HG03139 (cell line): ENCODE data around the gene PRAMEF20.
"Not testable (repeated sequence)": the region's sequence is repeated elsewhere in the genome, so short reads cannot be mapped to it uniquely, and the experiment has no call there.

Experiments used
- ATAC-seq: cut with Tn5 transposase; IDR thresholded peaks from one replicate; pipeline ENCODE4 v1.9.1; 2021; ENCODE audit not compliant: unreplicated experiment

The PRAMEF20 gene

DNA sequence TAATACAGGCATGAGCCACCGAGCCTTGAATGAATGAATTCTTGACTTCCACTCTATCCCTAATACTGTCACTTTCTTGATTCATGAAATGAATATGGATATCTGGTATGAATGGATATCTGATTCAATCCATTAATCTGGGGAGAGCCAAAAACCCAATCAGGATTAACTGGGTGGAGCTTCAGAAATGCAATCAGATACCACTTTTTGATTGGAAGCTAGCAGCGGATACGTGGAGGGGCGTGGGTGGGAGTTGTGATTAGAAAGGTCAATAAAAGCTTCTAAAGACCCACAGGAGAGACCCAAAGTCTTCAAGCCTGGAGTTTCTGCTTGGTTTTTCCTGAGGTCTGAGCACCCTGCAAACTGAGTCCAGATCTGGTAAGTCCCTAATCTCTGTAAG is at the start of gene PRAMEF20:
PRAMEF20 (plus strand) TSS at position 301 of the 400 bp plus-strand sequence. CDS start 5,905 bp downstream, outside the sequence.
- ATAC-seq, result not testable (repeated sequence)

DNA sequence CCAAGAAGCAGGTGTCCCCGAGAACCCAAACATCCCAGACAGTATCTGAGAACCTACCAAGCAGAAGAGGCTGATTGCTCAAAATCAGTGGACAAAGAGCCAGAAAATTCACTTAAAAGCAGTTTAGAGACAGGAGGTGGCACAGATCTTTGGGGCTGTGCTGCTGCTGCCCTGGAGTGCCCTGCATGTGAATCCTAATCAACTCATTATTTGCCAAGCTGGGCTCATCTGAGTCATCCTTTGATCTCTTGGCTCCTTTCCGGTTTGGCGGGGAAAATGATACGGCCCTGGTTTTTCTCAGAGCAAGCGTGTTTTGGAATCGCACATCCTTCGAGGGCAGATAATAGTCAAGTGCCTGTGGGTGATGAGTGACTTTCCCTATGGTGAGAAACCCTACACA is 47.9 kb upstream of the PRAMEF20 start:
- ATAC-seq, result not testable (repeated sequence)

DNA sequence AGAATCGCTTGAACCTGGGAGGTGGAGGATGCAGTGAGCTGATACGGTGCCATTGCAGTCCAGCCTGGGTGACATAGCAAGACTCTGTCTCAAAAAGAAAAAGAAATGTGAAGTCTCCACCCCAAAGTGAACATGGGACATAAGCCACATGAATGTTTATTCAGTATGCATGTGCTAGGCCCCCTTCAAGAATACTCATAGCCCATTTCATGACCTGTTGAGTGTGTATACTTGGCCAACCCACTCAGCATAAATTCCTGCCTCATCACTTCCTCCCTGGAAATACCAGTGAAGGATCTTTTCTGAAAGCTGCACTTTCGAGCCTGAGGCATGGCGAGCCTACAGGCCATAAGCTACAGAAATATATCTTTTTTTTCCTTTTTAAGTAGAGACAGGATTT is 45.3 kb upstream of the PRAMEF20 start:
- not testable (repeated sequence) for ATAC-seq

DNA sequence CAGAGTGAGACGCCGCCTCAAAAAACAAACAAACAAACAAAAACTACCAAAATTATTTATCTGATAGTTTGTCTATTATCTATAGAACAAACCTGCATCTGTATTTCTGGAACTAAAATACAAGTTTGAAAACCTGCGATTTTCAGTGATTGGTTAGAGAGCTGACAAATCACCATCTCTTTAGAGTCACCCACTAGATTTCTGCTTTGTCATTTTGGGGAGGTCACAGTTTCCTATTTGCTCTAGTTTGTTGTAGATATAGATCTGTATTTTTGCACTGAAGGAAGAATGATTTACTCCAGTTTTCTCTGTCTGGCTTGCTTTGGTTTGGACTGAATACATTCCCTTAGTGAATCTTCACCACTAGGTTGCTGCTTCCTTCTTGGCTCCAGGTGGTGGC is 43.7 kb upstream of the PRAMEF20 start:
- not testable (repeated sequence) for ATAC-seq

DNA sequence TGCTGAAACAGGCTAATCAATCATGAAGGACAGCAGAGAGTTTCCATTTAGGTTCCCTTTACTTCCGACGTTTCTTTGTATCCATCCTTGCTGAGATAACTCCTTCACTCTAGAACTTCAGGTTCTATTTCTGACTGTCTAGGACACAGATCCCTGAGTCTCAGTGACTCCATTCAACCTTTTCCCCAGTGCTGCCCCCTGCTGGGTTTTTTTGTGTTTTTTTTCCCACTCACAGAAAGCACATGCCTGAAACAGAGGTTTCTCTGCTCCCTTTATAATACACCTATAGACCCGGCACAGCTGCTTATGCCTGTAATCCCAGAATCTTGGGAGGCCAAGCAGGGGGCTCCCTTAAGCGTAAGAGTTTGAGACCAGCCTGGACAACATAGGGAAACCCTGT is 41.7 kb upstream of the PRAMEF20 start:
- not testable (repeated sequence) for ATAC-seq

DNA sequence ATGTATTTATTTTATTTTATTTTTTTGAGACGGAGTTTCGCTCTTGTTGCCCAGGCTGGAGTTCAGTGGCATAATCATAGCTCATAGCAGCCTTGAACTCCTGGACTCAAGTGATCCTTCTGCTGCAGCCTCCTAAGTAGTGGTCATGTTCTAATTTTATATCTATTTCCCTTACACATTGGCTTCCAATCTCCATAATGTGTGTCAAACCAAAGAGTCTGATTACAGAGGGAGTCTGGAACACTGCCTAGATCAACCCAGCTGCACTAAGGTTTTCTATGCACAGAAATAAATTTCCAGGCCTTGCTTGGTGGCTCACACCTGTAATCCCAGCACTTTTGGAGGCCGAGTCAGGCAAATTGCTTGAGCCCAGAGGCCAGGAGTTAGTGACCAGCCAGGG is 31.3 kb upstream of the PRAMEF20 start:
- not testable (repeated sequence) for ATAC-seq

DNA sequence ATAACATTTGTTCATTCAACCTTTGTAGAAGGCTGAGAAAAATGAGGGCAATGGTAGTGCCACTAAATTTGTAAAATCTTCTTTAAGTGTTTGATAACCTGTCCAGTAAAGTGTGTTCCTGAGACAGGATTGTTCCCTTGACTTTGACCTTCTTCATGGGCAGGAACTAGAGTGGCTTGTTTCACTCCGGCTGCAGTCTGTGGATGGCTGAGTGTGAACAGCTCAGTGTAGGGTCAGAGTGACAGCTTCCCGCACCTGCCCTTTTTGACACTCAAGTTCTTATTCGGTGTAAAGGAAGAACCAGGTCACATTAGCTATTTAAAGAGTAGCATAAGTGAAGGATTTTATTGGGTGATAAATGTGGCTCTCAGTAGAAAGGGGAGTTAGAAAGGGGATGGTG is 29.9 kb upstream of the PRAMEF20 start:
- ATAC-seq, result not testable (repeated sequence)

DNA sequence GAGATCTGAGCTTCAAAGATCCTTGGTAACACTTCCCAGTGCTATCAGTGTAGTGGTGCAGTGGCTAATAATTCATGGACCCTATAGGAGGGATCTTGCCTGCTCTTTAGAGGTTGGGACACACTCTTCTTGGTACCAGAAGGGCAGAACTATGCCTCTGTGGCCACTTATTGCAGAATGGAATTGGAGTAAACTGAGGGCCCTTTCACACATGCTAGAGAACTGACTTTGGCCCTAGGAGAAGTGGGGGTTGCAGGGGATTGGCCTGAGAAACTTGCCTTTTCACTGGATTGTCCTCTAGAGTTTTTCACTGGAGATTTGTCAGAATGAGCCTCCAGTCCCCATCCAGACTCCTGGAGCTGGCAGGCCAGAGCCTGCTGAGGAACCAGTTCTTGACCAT is 20.9 kb upstream of the PRAMEF20 start, which contains the start of gene PRAMEF17:
PRAMEF17 (plus strand) TSS at position 301 of the 400 bp plus-strand sequence; CDS start at position 327, 26 bp downstream.
- not testable (repeated sequence) for ATAC-seq

DNA sequence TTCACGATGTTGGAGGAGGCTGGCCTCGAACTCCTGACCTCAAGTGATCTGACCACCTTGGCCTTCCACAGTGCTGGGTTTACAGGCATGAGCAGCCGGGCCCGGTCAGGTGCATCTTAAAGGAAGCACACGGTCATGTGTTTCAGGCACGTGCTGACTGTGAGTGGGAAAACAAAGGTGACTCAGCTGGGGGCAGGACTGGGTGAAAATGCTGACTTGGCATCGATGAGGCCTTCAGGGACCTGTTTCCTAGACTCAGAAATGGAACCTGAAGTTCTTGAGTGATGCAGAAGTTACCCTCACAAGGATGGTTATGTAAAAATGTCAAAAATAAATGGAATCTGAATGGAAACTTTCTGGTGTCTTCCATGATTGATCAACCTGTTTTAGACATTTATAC is 17.2 kb upstream of the PRAMEF20 start:
- ATAC-seq, result not testable (repeated sequence)

DNA sequence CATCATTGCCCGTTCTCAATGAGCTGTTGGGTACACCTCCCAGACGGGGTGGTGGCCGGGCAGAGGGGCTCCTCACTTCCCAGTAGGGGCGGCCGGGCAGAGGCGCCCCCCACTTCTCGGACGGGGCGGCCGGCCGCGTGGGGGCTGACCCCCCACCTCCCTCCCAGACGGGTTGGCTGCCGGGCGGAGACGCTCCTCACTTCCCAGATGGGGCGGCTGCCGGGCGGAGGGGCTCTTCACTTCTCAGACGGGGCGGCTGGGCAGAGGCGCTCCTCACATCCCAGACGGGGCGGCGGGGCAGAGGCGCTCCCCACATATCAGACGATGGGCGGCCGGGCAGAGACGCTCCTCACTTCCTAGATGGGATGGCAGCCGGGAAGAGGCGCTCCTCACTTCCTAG is 15.5 kb upstream of the PRAMEF20 start:
- not testable (repeated sequence) for ATAC-seq

DNA sequence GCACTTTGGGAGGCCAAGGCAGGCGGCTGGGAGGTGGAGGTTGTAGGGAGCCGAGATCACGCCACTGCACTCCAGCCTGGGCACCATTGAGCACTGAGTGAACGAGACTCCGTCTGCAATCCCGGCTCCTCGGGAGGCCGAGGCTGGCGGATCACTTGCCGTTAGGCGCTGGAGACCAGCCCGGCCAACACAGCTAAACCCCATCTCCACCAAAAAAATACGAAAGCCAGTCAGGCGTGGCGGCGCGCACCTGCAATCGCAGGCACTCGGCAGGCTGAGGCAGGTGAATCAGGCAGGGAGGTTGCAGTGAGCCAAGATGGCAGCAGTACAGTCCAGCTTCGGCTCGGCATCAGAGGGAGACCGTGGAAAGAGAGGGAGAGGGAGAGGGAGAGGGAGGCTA is 14.9 kb upstream of the PRAMEF20 start:
- not testable (repeated sequence) for ATAC-seq

DNA sequence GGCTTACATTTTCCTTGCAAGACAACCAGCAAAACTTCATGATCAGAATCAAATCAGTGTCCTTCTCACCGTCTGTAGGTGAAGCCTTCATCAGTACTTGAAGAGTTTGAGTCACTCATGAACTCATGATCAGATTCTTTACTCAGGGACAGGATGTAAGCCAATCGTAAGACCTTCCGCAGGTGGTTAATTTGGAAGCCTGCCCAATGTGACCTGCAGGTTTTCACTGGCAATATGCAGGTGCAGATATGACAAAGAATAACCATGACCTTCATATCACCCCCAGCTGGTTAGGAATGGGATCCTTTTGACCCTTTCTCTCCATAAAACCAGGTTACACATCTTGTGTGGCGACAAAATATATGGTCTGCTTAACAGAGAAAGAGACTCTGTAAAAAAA is 2.4 kb upstream of the PRAMEF20 start:
- no peak for ATAC-seq

DNA sequence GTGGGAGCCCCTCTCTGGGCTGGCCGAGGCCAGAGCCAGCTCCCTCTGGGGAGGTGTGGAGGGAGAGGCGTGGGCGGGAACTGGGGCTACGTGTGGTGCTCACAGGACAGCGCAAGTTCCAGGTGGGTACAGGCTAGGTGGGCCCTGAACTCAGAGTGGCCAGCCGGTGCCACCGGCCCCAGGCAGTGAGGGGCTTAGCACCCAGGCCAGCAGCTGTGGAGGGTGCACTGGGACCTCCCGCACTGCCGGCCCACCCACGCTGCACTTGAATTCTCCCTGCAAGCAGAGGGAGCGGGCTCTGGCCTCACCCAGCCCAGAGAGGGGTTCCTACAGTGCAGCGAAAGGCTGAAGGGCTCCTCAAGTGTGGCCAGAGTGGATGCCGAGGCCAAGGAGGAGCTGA is 20.2 kb downstream of the PRAMEF20 start:
- no peak for ATAC-seq

DNA sequence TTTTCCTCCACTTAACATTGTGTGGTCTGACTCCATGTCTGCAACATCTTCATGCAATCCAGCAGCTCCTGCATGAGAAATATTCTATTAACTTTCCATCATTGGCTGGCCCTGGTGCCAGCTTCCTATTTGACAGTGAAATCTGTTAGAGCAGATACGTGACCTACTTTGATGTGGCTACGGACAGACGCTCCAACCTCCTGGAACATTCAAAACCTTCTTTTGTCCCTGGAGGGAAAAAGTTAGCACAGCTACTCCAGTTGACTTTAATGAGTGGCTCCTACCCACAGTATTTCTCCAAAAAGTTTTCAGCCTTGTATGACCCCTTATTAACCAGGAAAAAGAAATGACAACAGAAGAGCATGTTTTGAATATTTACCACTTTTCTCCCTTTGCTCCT is 22.0 kb downstream of the PRAMEF20 start:
- no peak for ATAC-seq

DNA sequence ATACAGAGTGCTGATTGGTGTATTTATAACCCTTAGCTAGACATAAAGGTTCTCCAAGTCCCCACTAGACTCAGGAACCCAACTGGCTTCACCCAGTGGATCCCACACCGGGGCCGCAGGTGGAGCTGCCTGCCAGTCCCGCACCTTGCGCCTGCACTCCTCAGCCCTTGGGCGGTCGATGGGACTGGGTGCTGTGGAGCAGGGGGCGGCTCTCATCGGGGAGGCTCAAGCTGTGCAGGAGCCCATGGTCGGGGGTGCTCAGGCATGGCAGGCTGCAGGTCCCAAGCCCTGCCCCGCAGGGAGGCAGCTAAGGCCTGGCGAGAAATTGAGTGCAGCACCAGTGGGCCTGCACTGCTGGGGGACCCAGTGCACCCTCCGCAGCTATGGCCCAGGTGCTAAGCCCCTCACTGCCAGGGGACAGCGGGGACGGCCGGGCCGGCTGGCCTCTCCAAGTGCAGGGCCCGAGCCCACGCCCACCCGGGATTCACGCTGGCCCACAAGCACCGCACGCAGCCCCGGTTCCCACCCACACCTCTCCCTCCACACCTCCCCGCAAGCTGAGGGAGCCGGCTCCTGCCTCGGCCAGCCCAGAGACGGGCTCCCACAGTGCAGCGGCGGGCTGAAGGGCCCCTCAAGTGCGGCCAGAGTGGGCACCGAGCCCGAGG is 23.6 kb downstream of the PRAMEF20 start:
- ATAC-seq, result not testable (repeated sequence)

DNA sequence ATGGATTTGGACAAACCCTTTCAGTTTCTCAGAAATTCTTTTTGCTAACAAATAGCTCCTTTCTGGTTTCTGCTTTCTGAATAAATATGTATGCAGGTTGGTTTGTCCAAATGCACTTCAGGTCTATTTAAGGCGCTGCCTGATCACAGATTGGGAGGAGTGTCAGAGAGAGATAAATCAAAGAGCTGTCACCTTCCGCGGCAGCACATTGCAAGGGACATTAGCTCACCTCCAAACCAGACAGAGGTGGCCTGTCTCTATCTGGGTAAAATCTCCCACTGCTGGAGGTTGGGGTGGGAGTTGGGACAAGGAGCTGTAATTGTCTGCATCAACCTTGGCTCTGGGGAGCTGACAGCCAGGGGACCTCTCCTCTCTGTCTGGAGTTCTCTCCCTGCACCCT is 25.2 kb downstream of the PRAMEF20 start:
- no peak for ATAC-seq

DNA sequence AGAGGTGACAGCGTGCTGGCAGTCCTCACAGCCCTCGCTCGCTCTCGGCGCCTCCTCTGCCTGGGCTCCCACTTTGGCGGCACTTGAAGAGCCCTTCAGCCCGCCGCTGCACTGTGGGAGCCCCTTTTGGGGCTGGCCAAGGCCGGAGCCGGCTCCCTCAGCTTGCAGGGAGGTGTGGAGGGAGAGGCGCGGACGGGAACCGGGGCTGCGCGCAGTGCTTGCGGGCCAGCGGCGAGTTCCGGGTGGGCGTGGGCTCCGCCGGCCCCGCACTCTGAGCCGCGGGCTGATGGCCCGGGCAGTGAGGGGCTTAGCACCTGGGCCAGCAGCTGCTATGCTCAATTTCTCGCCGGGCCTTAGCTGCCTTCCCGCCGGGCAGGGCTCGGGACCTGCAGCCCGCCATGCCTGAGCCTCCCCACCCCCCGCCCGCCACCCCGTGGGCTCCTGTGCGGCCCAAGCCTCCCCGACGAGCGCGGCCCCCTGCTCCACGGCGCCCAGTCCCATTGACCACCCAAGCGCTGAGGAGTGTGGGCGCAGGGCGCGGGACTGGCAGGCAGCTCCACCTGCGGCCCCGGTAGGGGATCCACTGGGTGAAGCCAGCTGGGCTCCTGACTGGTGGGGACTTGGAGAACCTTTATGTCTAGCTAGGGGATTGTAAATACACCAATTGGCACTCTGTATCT is 29.0 kb downstream of the PRAMEF20 start:
- ATAC-seq, result not testable (repeated sequence)

DNA sequence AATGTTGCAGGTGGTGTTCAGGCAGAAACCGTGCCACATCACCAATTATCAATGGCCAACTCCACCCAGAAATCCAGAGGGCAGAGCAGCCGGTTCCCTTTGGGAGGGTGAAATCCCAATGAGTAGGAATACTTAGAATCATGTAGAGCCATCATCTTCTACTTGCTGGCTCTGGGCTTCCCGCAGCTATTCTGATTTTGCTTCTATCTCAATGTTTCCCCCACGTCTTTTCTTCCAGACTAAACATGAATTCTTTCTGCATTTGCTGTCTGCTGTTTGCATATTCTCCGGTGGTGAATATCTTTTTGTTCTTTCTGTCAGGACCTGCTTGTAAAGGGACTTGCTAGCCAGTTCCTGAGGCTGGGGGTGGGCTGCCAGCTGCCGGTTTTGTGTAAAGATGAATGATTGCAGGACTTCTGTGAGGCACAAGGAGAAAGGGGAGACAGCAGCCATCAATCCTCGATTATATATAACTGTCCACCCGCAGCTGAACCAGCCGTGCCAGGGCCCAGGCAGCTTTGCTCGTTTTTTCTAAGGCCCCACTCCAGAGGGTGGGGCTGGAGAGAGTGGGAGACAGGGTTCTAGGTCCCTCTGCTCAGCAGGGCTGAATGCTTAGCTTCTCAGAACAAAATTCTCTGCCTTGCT is 33.2 kb downstream of the PRAMEF20 start:
- ATAC-seq, result no peak

DNA sequence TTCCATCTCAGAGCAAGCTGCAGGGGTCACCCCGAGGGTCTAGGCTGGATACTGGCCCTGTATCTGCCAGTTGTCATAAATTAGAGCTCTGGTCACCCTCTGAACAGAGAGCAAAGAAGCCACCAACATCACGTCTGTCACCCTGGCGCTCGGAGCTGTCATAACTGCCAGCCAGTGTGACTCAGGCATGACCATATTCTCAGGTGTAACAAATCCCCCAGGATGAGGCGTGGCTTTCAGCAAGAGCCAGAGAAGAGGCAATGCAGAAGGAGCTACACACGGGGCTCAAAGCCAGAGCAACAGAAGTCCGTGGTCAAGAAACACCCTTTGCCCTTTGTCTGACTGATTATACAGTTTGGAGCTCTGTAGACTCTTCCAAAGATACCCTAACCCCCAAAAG is 40.0 kb downstream of the PRAMEF20 start:
- ATAC-seq, result no peak

DNA sequence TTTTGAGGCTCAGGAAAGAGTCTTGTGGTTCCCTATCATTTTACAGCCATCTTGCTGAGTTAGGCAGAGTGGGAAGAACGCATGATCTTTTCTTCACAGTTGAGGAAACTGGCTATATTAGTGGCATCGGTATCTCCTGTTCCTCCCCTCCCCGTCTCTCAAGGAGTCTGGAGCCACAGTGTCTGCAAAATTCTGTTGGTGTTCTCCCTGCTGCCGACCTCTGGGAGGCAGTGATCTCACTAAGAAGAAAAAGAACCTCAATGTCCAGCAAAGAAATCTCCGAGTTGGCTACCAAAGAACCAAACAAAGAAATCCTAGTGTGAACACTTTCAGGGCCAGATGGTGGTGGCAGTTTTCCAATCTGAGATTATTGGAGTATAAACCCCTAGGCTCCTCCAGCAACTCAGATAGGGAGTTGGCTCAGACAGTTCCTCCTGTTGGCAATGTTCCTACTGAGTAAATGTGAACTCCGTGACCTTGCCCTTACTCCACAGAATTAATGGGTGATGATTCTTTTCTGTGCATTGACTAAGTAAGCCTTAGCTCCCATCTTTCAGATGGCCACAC is 41.2 kb downstream of the PRAMEF20 start:
- no peak for ATAC-seq

DNA sequence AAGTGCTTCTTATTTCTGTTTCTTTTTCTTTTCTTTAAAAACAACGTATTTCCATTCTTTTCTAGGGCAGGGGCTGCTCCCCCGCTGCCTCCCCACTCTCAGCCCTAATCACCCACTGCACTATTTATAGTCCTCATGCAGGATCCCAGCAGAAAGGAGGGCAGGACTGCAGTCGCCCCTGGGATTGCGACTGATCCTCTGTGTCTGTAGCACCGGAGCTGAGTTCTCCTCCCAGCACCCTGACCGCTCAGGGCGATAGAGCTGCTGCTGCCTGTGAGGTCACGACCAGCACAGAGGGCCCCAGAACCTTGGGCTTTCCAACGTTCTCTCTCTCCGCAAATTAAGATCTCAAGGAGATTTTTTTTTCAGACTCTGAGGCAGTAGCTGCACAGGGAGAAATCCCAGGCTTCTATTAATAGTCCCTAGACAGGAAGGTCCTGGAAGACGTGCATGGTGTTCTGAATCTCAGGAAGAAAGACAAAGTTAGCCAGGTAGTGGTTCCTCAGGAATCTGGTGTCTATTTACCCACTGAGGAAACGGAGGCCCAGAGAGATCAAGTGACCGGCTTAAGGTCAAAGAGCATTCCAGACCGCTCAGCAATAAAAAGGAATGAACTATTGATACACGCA is 46.8 kb downstream of the PRAMEF20 start:
- no peak for ATAC-seq
